Natural killer cell (primary cell): ENCODE results near the gene WNK2. TPM values are rescaled to one million over a fixed set of nuclear protein-coding genes. Genes with fewer than 3 reads are reported as not detected.

Experiments
- ATAC-seq, 3 donors: fragments of 150-1000 bp in 2 of 3; fragments of 200-7000 bp in 1 of 3; cut with Tn5 transposase; 1 replicate in 1 of 3; 2 replicates in 2 of 3; pipeline ENCODE4 v1.10.0; 2021; ENCODE audit warnings: mild to moderate bottlenecking in 2 of 3, moderate library complexity in 2 of 3
- DNase-seq, 2 donors: peaks; one replicate each; pipeline versions ENCODE4 v3.0.0 to v3.0.0-alpha.2; 2013 to 2021; ENCODE audit warnings: mixed read lengths in 1 of 2
- H3K27ac ChIP-seq: one replicate; pipeline ENCODE4 v1.5.1; 2013; ENCODE audit warnings: mild to moderate bottlenecking, low read length
- H3K27me3 ChIP-seq: one replicate; pipeline ENCODE4 v1.6.1; 2013; ENCODE audit warnings: low read length; ENCODE audit not compliant: control insufficient read depth, insufficient read depth
- H3K36me3 ChIP-seq: one replicate; pipeline ENCODE4 v1.6.1; 2013; ENCODE audit warnings: low read length; ENCODE audit not compliant: control insufficient read depth, insufficient read depth
- H3K4me1 ChIP-seq: one replicate; pipeline ENCODE4 v1.6.1; 2013; ENCODE audit warnings: low read length; ENCODE audit not compliant: control insufficient read depth, insufficient read depth
- H3K4me3 ChIP-seq: one replicate; pipeline ENCODE4 v1.5.1; 2013; ENCODE audit warnings: low read length
- H3K9me3 ChIP-seq: one replicate; pipeline ENCODE4 v1.6.1; 2013; ENCODE audit warnings: low read length; ENCODE audit not compliant: control insufficient read depth, insufficient read depth
- H3K27ac Mint-ChIP-seq, 2 donors: one replicate each; pipeline ENCODE4 v1.8.0; 2022; ENCODE audit warnings: mild to moderate bottlenecking in 2 of 2, mixed read lengths in 2 of 2, moderate library complexity in 1 of 2
- H3K27me3 Mint-ChIP-seq, 2 donors: one replicate each; pipeline ENCODE4 v1.8.0; 2022; ENCODE audit warnings: low read depth in 2 of 2, mixed read lengths in 2 of 2
- H3K36me3 Mint-ChIP-seq: one replicate; pipeline ENCODE4 v1.8.0; 2022; ENCODE audit warnings: mixed read lengths
- H3K4me1 Mint-ChIP-seq, 2 donors: one replicate each; pipeline ENCODE4 v1.8.0; 2022; ENCODE audit warnings: mixed read lengths in 2 of 2
- H3K4me3 Mint-ChIP-seq: one replicate; pipeline ENCODE4 v1.8.0; 2022; ENCODE audit warnings: mild to moderate bottlenecking, moderate library complexity, mixed read lengths
- H3K9me3 Mint-ChIP-seq, 2 donors: one replicate each; pipeline ENCODE4 v1.8.0; 2022; ENCODE audit warnings: mixed read lengths in 2 of 2
- CTCF ChIP-seq: fragments of 200-600 bp; IDR thresholded peaks from one replicate; pipeline ENCODE4 v1.8.0; 2022; ENCODE audit warnings: antibody characterized with exemption
- WGBS: methylation state at CpG from one replicate; pipeline ENCODE4 v1.1.7; 2013; ENCODE audit warnings: missing lambda C conversion rate; ENCODE audit not compliant: insufficient coverage; 5-methylcytosine and 5-hydroxymethylcytosine counted together
- intact Hi-C: fragments of 100-400 bp; cut with micrococcal nuclease; formaldehyde crosslinking; loops from one replicate; pipeline ENCODE4 v1.14.2; 2022
- total RNA-seq, 4 donors: library from RNA; stranded (reverse); fragments of 120-200 nt in 1 of 4; gene quantifications; one replicate each; pipeline versions ENCODE4 v1.2.3 to v1.2.4, GENCODE V29; 2013 to 2022

Gene WNK2
- total RNA-seq, 3 donors from 2014 or later (not counting 1 experiment from before 2014, with no cell fraction given), result 0.25 TPM; not detected in 2

GRCh38 chr9:93265972-93266371, 82.0 kb downstream of the WNK2 start:
- H3K4me1 Mint-ChIP-seq, result no peaks in the 10 kb centered on the region
- H3K27me3 Mint-ChIP-seq, result peaks cover 10 to 26% of the 10 kb centered on the region in 2 donors
- no peak for ATAC-seq
- Histone ChIP-seq H3K27me3 (peaks cover 4% of the 10 kb centered on the region), H3K4me3 (no peak overlapping the region), H3K36me3 (no peaks in the 10 kb centered on the region), H3K27ac (no peak overlapping the region), H3K9me3 (no peaks in the 10 kb centered on the region), H3K4me1 (peaks cover 9% of the 10 kb centered on the region)
- TF ChIP-seq CTCF, result no peak
- DNase-seq, result no peak
- intact Hi-C loops, result no loop called here
- peaks cover under 1% of the 10 kb centered on the region for H3K36me3 Mint-ChIP-seq
- 80% methylated on average over 6 of the region's 6 CpGs for WGBS
- no peak overlapping the region for H3K4me3 Mint-ChIP-seq
- H3K9me3 Mint-ChIP-seq, result no peaks in the 10 kb centered on the region
- no peak overlapping the region for H3K27ac Mint-ChIP-seq

GRCh38 chr9:93266521-93267001, 82.6 kb downstream of the WNK2 start:
- Histone ChIP-seq H3K27ac (no peak overlapping the region), H3K27me3 (peaks cover 10% of the 10 kb centered on the region), H3K4me3 (no peak overlapping the region), H3K9me3 (no peaks in the 10 kb centered on the region), H3K36me3 (no peaks in the 10 kb centered on the region), H3K4me1 (peaks cover 10% of the 10 kb centered on the region)
- Mint-ChIP-seq H3K27ac (no peak overlapping the region), H3K27me3 (peaks cover 13 to 32% of the 10 kb centered on the region in 2 donors), H3K4me3 (no peak overlapping the region), H3K4me1 (no peaks in the 10 kb centered on the region), H3K9me3 (peaks cover 0 to 2% of the 10 kb centered on the region in 2 donors), H3K36me3 (peaks cover 6% of the 10 kb centered on the region)
- DNase-seq, result no peak
- WGBS, result 84% methylated on average over 6 of the region's 6 CpGs
- TF ChIP-seq CTCF, result no peak
- intact Hi-C loops, result no loop called here
- no peak for ATAC-seq

- Mint-ChIP-seq H3K27me3 (peaks cover 19 to 37% of the 10 kb centered on the region in 2 donors), H3K27ac (no peak overlapping the region), H3K9me3 (peaks cover 0 to 2% of the 10 kb centered on the region in 2 donors), H3K4me1 (no peaks in the 10 kb centered on the region), H3K4me3 (no peak overlapping the region), H3K36me3 (peaks cover 11% of the 10 kb centered on the region)
- WGBS, result 91% methylated on average over 10 of the region's 10 CpGs
- no peak for ATAC-seq
- no peak for TF ChIP-seq CTCF
- Histone ChIP-seq H3K27me3 (peaks cover 14% of the 10 kb centered on the region), H3K4me3 (no peak overlapping the region), H3K4me1 (peaks cover 10% of the 10 kb centered on the region), H3K27ac (no peak overlapping the region), H3K36me3 (no peaks in the 10 kb centered on the region), H3K9me3 (no peaks in the 10 kb centered on the region)
- intact Hi-C loops, result no loop called here
- DNase-seq, result no peak
Measured at GRCh38 chr9:93267091-93267541, 83.2 kb downstream of the WNK2 start.
